Endothelial cell (in vitro differentiated cells): ENCODE results near the gene NOS2. TPM values are rescaled to one million over a fixed set of nuclear protein-coding genes. Genes with fewer than 3 reads are reported as not detected.

Experiments used
- DNase-seq: peaks from one replicate; pipeline ENCODE4 v3.0.0; 2021; ENCODE audit warnings: low spot score
- H3K27ac Mint-ChIP-seq: one replicate; pipeline ENCODE4 v1.8.0; 2021; ENCODE audit warnings: mixed read lengths, inconsistent platforms; ENCODE audit not compliant: unreplicated experiment
- H3K27me3 Mint-ChIP-seq: one replicate; pipeline ENCODE4 v1.8.0; 2021; ENCODE audit warnings: mild to moderate bottlenecking, moderate library complexity, mixed read lengths, inconsistent platforms; ENCODE audit not compliant: unreplicated experiment
- H3K36me3 Mint-ChIP-seq: one replicate; pipeline ENCODE4 v1.8.0; 2021; ENCODE audit warnings: mild to moderate bottlenecking, low read depth, mixed read lengths, inconsistent platforms; ENCODE audit not compliant: unreplicated experiment
- H3K4me1 Mint-ChIP-seq: one replicate; pipeline ENCODE4 v1.8.0; 2021; ENCODE audit warnings: mild to moderate bottlenecking, mixed read lengths, inconsistent platforms; ENCODE audit not compliant: unreplicated experiment
- H3K4me3 Mint-ChIP-seq: one replicate; pipeline ENCODE4 v1.8.0; 2021; ENCODE audit warnings: mild to moderate bottlenecking, mixed read lengths, inconsistent platforms; ENCODE audit not compliant: unreplicated experiment
- H3K9me3 Mint-ChIP-seq: one replicate; pipeline ENCODE4 v1.8.0; 2021; ENCODE audit warnings: mixed read lengths, inconsistent platforms; ENCODE audit not compliant: unreplicated experiment
- CTCF ChIP-seq: fragments of 200-600 bp; sonication (generic); IDR thresholded peaks from one replicate; pipeline ENCODE4 v1.5.0; 2021; ENCODE audit warnings: antibody characterized with exemption; ENCODE audit not compliant: unreplicated experiment
- total RNA-seq: library from RNA; stranded (reverse); fragmentation: NEBNext Ultra II Directional; extraction: Animal tissue kit (Norgen Biotek cat#: 25700); gene quantifications from one replicate; pipeline ENCODE4 v1.2.1, GENCODE V29; 2021; ENCODE audit not compliant: unreplicated experiment

The NOS2 gene
- total RNA-seq, 1 donor from 2014 or later, result 1.3 TPM

- no peak for TF ChIP-seq CTCF
- DNase-seq, result no peak
- Mint-ChIP-seq H3K36me3 (no peaks in the 10 kb centered on the region), H3K27ac (no peak overlapping the region), H3K9me3 (no peaks in the 10 kb centered on the region), H3K27me3 (no peaks in the 10 kb centered on the region), H3K4me1 (no peaks in the 10 kb centered on the region), H3K4me3 (no peak overlapping the region)
Measured at GRCh38 chr17:27721797-27722196, 78.5 kb downstream of the NOS2 start.

Other genes with a start within 250 kb of the NOS2 start
- 5.8 TPM for gene LGALS9, start 169.3 kb downstream of the NOS2 start, total RNA-seq
- gene LYRM9, start 92.8 kb upstream of the NOS2 start, total RNA-seq, result 8.3 TPM
- 53.7 TPM for gene NLK, start 242.1 kb upstream of the NOS2 start, total RNA-seq